Ishikawa (cell line): Measurements from ENCODE around the gene KRTAP10-10.

Experiments used
- TEAD4 ChIP-seq: IDR thresholded peaks from 2 replicates; pipeline ENCODE4 v1.6.1; 2012
- YY1 ChIP-seq: IDR thresholded peaks from 2 replicates; pipeline ENCODE4 v1.6.1; 2012; ENCODE audit warnings: low read depth
- TF ChIP-seq, protein P1 (sequence below): IDR thresholded peaks from 2 replicates; pipeline ENCODE4 v1.6.1; 2012

DNA sequence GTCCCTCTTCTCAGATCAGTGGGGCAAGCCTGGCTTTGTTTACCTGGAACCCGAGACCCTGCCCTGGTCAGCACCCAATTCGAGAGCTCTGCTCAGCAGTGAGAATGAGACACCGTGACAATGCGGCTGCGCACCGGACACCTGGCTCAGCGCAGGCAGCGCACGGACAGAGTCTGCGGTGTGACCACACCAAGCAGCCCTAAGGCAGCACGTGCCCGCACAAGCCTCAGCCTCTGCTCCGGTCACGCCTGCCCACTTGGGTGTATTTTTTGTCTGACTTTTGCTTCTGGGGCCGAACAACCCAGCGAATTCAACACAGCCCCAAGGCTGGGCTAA is 20.6 kb upstream of the KRTAP10-10 start:
- TF ChIP-seq, protein P1, sequence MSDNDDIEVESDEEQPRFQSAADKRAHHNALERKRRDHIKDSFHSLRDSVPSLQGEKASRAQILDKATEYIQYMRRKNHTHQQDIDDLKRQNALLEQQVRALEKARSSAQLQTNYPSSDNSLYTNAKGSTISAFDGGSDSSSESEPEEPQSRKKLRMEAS, result no peak
- TF ChIP-seq YY1 (no peak), TEAD4 (no peak)
